Measurements from ENCODE around the gene ITM2C. TPM values are rescaled to one million over a fixed set of nuclear protein-coding genes. Genes with fewer than 3 reads are reported as not detected.

The ITM2C gene
- total and polyA plus RNA-seq, 2 of the 13 experiments (the other 11 are each of a cell fraction or from before 2014, with no cell fraction given), result 70.5 to 270 TPM

DNA sequence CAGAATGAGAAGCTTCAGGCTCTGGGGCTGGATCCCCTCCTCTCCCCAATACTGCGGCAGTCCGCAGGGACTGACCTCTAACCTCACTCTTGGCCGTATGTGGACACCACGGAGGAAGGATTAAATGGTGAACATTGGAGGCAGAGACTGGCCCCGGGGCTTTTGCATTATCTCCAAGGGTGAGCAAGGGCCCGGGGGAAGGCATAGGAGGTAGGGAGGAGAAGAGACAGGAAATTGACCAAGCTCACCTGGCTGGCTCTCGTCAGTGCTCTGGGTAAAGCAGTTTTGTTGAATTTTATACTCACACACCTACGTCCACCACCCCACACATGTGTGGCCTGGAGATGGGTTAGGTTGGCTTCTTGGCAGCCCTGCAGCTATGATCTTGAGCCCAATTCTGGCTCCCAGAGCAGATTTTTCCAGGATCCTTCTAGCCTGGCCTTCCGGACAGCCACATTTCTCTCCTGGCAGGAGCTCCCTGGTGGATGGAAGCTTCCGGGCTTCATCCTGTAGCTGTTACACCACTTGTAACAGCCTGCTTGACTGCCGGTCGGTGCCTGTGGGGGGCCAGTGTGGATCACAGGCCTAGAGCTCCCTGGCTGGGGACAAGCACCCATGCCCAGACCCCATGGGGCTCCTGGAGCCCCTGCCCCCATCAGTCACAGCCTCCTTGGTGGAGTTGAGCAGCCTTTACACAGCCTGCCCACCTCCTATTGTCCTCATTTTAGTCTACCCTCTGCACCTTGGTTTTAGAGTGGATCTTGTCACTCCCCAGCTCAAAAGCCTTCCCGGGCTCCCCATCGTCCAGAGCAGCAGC, 7.6 kb downstream of the ITM2C start:
- FAIRE-seq (no peak), DNase-seq (ENCODE audit: low spot score) (no peak), ATAC-seq (no peak)
- Histone ChIP-seq H3K27ac (ENCODE audit: extremely low read length, insufficient read depth, low read length) (no peak overlapping the region), H3K27me3 (ENCODE audit: control insufficient read depth in 1 of 2, insufficient read depth in 2 of 2, low read length in 2 of 2) (no peaks in the 10 kb centered on the region), H3K4me3 (replicated peaks in 1 of 3; ENCODE audit: insufficient read depth in 1 of 3, low read depth in 2 of 3, low read length in 3 of 3) (no peak overlapping the region), H3K4me2 (ENCODE audit: low read depth, low read length) (no peak overlapping the region), H4K20me1 (ENCODE audit: insufficient read depth, low read length) (peaks cover 6% of the 10 kb centered on the region; the same call in 1 of the 2 replicates), H2AFZ (ENCODE audit: low read length) (no peak overlapping the region), H3K4me1 (ENCODE audit: insufficient read depth, low read length) (peaks cover 6% of the 10 kb centered on the region; the same call in 1 of the 2 replicates), H3K9ac (ENCODE audit: insufficient read depth, low read depth, low read length) (no peak overlapping the region), H3K9me3 (ENCODE audit: low read length) (no peaks in the 10 kb centered on the region), H3K36me3 (replicated peaks in 1 of 2; ENCODE audit: control insufficient read depth in 1 of 2, insufficient read depth in 2 of 2, low read length in 2 of 2) (peaks cover 8 to 19% of the 10 kb centered on the region in 2 experiments; a peak in 3 of 5 replicates), H3K79me2 (ENCODE audit: insufficient read depth, low read length) (no peaks in the 10 kb centered on the region)
- intact Hi-C loops (cut with micrococcal nuclease; ENCODE audit: unreplicated experiment), result no loop called here
- POLR2A ChIA-PET, result no interaction called here
- no TSS peak for BruUV-seq (replicated peaks)
- WGBS (ENCODE audit: low lambda C conversion rate), result 94% methylated on average over 14 of the region's 14 CpGs
- CTCF ChIA-PET (ENCODE audit: low intra/inter-chr PET ratio, low total read pairs), result no interaction called here
- in situ Hi-C loops (cut with HindIII; ENCODE audit: extremely low pct_ligation_motif_present, low pct_unique_long_range_greater_than_20kb), result no loop called here
- TF ChIP-seq CAMTA2 (CRISPR knock-in tag; IDR thresholded peaks at IDR 0.05; ENCODE audit: borderline replicate concordance) (no peak), ZNF367 (CRISPR knock-in tag; IDR thresholded peaks at IDR 0.05; ENCODE audit: borderline replicate concordance) (no peak), PPARG (CRISPR knock-in tag; conservative IDR thresholded peaks at IDR 0.05) (no peak)
- TF ChIP-seq, protein P1, sequence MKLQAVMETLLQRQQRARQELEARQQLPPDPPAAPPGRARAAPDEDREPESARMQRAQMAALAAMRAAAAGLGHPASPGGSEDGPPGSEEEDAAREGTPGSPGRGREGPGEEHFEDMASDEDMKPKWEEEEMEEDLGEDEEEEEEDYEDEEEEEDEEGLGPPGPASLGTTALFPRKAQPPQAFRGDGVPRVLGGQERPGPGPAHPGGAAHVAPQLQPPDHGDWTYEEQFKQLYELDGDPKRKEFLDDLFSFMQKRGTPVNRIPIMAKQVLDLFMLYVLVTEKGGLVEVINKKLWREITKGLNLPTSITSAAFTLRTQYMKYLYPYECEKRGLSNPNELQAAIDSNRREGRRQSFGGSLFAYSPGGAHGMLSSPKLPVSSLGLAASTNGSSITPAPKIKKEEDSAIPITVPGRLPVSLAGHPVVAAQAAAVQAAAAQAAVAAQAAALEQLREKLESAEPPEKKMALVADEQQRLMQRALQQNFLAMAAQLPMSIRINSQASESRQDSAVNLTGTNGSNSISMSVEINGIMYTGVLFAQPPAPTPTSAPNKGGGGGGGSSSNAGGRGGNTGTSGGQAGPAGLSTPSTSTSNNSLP (IDR thresholded peaks at IDR 0.05; ENCODE audit: low read depth, low read length), result no peak
- TF ChIP-seq, protein P2, sequence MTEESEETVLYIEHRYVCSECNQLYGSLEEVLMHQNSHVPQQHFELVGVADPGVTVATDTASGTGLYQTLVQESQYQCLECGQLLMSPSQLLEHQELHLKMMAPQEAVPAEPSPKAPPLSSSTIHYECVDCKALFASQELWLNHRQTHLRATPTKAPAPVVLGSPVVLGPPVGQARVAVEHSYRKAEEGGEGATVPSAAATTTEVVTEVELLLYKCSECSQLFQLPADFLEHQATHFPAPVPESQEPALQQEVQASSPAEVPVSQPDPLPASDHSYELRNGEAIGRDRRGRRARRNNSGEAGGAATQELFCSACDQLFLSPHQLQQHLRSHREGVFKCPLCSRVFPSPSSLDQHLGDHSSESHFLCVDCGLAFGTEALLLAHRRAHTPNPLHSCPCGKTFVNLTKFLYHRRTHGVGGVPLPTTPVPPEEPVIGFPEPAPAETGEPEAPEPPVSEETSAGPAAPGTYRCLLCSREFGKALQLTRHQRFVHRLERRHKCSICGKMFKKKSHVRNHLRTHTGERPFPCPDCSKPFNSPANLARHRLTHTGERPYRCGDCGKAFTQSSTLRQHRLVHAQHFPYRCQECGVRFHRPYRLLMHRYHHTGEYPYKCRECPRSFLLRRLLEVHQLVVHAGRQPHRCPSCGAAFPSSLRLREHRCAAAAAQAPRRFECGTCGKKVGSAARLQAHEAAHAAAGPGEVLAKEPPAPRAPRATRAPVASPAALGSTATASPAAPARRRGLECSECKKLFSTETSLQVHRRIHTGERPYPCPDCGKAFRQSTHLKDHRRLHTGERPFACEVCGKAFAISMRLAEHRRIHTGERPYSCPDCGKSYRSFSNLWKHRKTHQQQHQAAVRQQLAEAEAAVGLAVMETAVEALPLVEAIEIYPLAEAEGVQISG (CRISPR knock-in tag; IDR thresholded peaks at IDR 0.05), result no peak
- TF ChIP-seq, protein P3, sequence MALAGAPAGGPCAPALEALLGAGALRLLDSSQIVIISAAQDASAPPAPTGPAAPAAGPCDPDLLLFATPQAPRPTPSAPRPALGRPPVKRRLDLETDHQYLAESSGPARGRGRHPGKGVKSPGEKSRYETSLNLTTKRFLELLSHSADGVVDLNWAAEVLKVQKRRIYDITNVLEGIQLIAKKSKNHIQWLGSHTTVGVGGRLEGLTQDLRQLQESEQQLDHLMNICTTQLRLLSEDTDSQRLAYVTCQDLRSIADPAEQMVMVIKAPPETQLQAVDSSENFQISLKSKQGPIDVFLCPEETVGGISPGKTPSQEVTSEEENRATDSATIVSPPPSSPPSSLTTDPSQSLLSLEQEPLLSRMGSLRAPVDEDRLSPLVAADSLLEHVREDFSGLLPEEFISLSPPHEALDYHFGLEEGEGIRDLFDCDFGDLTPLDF (CRISPR knock-in tag; IDR thresholded peaks at IDR 0.05), result no peak
- TF ChIP-seq, protein P4, sequence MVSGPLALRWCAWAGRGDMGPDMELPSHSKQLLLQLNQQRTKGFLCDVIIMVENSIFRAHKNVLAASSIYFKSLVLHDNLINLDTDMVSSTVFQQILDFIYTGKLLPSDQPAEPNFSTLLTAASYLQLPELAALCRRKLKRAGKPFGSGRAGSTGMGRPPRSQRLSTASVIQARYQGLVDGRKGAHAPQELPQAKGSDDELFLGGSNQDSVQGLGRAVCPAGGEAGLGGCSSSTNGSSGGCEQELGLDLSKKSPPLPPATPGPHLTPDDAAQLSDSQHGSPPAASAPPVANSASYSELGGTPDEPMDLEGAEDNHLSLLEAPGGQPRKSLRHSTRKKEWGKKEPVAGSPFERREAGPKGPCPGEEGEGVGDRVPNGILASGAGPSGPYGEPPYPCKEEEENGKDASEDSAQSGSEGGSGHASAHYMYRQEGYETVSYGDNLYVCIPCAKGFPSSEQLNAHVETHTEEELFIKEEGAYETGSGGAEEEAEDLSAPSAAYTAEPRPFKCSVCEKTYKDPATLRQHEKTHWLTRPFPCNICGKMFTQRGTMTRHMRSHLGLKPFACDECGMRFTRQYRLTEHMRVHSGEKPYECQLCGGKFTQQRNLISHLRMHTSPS (CRISPR knock-in tag; IDR thresholded peaks at IDR 0.05; ENCODE audit: low read depth), result no peak
- TF ChIP-seq, protein P5, sequence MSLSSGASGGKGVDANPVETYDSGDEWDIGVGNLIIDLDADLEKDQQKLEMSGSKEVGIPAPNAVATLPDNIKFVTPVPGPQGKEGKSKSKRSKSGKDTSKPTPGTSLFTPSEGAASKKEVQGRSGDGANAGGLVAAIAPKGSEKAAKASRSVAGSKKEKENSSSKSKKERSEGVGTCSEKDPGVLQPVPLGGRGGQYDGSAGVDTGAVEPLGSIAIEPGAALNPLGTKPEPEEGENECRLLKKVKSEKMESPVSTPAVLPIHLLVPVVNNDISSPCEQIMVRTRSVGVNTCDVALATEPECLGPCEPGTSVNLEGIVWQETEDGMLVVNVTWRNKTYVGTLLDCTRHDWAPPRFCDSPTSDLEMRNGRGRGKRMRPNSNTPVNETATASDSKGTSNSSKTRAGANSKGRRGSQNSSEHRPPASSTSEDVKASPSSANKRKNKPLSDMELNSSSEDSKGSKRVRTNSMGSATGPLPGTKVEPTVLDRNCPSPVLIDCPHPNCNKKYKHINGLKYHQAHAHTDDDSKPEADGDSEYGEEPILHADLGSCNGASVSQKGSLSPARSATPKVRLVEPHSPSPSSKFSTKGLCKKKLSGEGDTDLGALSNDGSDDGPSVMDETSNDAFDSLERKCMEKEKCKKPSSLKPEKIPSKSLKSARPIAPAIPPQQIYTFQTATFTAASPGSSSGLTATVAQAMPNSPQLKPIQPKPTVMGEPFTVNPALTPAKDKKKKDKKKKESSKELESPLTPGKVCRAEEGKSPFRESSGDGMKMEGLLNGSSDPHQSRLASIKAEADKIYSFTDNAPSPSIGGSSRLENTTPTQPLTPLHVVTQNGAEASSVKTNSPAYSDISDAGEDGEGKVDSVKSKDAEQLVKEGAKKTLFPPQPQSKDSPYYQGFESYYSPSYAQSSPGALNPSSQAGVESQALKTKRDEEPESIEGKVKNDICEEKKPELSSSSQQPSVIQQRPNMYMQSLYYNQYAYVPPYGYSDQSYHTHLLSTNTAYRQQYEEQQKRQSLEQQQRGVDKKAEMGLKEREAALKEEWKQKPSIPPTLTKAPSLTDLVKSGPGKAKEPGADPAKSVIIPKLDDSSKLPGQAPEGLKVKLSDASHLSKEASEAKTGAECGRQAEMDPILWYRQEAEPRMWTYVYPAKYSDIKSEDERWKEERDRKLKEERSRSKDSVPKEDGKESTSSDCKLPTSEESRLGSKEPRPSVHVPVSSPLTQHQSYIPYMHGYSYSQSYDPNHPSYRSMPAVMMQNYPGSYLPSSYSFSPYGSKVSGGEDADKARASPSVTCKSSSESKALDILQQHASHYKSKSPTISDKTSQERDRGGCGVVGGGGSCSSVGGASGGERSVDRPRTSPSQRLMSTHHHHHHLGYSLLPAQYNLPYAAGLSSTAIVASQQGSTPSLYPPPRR (CRISPR knock-in tag; IDR thresholded peaks at IDR 0.05; ENCODE audit: borderline replicate concordance), result no peak
